Neural progenitor cell (in vitro differentiated cells): ENCODE data around the gene NCKIPSD. TPM values are rescaled to one million over a fixed set of nuclear protein-coding genes. Genes with fewer than 3 reads are reported as not detected.

ENCODE experiments used
- DNase-seq: peaks from one replicate; pipeline ENCODE4 v3.0.0-alpha.2; 2016; ENCODE audit warnings: low spot score
- H2AFZ ChIP-seq: fragments of 200-600 bp; sonication (generic); replicated peaks from 2 replicates; pipeline ENCODE4 v1.6.1; 2016; ENCODE audit warnings: antibody characterized with exemption
- H3F3A ChIP-seq: fragments of 200-600 bp; sonication (generic); 2 replicates; pipeline ENCODE4 v1.6.1; 2016; ENCODE audit warnings: antibody characterized with exemption, low read depth
- H3K27ac ChIP-seq: fragments of 200-600 bp; sonication (generic); 2 replicates; pipeline ENCODE4 v1.5.1; 2016; ENCODE audit warnings: mild to moderate bottlenecking
- H3K27me3 ChIP-seq: fragments of 200-600 bp; sonication (generic); 2 replicates; pipeline ENCODE4 v1.6.1; 2016; ENCODE audit warnings: mild to moderate bottlenecking, moderate library complexity
- H3K36me3 ChIP-seq: fragments of 200-600 bp; sonication (generic); 2 replicates; pipeline ENCODE4 v1.5.1; 2016
- H3K4me1 ChIP-seq: fragments of 200-600 bp; sonication (generic); 2 replicates; pipeline ENCODE4 v1.6.1; 2016; ENCODE audit warnings: mixed run types
- H3K4me2 ChIP-seq: fragments of 200-600 bp; sonication (generic); 2 replicates; pipeline ENCODE4 v1.6.1; 2016
- H3K4me3 ChIP-seq: fragments of 200-600 bp; sonication (generic); 2 replicates; pipeline ENCODE4 v1.5.1; 2016
- H3K79me2 ChIP-seq: fragments of 200-600 bp; sonication (generic); 2 replicates; pipeline ENCODE4 v1.6.1; 2016; ENCODE audit warnings: low read depth
- H3K9ac ChIP-seq: fragments of 200-600 bp; sonication (generic); 2 replicates; pipeline ENCODE4 v1.6.1; 2016
- H3K9me3 ChIP-seq: fragments of 200-600 bp; sonication (generic); 2 replicates; pipeline ENCODE4 v1.5.1; 2016; ENCODE audit warnings: low read depth
- H4K20me1 ChIP-seq: fragments of 200-600 bp; sonication (generic); 2 replicates; pipeline ENCODE4 v1.6.1; 2016; ENCODE audit warnings: low read depth
- H3K27ac Mint-ChIP-seq: 3 replicates; pipeline ENCODE4 v1.8.0; 2021; ENCODE audit warnings: mixed read lengths
- H3K27me3 Mint-ChIP-seq: 2 replicates; pipeline ENCODE4 v1.8.0; 2022; ENCODE audit warnings: low read depth, mild to moderate bottlenecking, inconsistent platforms, moderate library complexity, mixed read lengths; ENCODE audit not compliant: insufficient read depth
- H3K36me3 Mint-ChIP-seq: 3 replicates; pipeline ENCODE4 v1.8.0; 2021; ENCODE audit warnings: mixed read lengths
- H3K4me1 Mint-ChIP-seq: 3 replicates; pipeline ENCODE4 v1.8.0; 2021; ENCODE audit warnings: mixed read lengths
- H3K4me3 Mint-ChIP-seq: 3 replicates; pipeline ENCODE4 v1.8.0; 2021; ENCODE audit warnings: mild to moderate bottlenecking, moderate library complexity, mixed read lengths
- H3K9me3 Mint-ChIP-seq: 3 replicates; pipeline ENCODE4 v1.8.0; 2020; ENCODE audit warnings: mixed read lengths
- EZH2 ChIP-seq: fragments of 200-600 bp; sonication (generic); IDR thresholded peaks from 2 replicates; pipeline ENCODE4 v1.6.1; 2017; ENCODE audit warnings: antibody characterized with exemption, mild to moderate bottlenecking, moderate library complexity
- EZH2phosphoT487 ChIP-seq: fragments of 200-600 bp; sonication (generic); IDR thresholded peaks from 2 replicates; pipeline ENCODE4 v1.6.1; 2017; ENCODE audit warnings: antibody characterized with exemption
- total RNA-seq: library from RNA; depleted of rRNA; stranded (reverse); fragments of >200 nt; gene quantifications from 2 replicates; pipeline ENCODE4 v1.2.3, GENCODE V29; 2015; ENCODE audit warnings: low replicate concordance
- TF ChIP-seq, protein P1 (sequence below): fragments of 200-600 bp; sonication (generic); IDR thresholded peaks from 2 replicates; pipeline ENCODE4 v1.5.1; 2017; ENCODE audit warnings: antibody characterized with exemption, mild to moderate bottlenecking

Gene NCKIPSD
- total RNA-seq, 1 donor from 2014 or later, result 32.8 TPM

DNA sequence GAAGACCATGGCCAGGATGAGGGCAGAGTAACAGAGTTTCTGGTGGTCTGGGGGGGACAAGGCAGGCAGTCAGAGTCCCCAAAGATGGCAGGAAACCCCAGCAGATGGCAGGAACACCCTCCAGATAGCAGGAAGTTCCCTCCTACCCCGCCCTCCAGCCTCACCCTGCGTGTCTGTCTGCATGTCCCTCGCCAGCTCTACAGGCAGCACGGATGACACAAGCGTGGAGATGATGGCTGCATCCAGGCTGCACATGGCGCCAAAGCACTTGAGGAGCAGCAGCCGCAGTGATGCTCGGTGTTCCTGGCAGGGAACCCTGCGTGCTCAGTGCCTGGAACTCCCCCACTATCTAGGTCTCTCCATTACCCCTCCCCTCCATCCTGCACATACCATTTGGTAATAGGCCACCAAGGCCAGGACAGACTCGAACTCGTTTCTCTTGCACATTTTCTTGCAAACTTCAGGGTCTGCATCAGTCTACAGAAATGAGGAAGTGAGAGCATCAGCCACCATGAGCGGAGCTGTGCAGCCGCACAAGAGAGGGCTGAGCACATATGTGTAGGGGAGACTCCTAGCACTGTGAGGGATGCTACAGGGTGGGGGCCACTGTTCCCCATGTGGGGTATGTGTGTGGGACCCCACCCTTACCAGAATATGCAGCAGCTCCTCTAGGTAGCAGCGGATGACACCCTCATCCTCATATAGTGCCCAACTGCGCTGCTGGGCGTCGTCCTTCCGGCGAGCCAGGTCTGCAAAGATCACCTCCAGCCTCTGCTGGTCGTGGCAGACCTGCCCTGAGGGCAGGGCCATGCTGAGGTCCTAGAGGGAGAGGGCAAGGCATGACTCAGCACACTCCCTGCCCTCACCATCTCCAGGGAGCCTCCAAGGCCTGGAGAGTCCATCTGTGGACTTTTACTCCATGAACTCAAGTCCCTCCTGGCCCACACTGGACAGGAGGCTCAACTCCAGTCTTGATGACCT lies 6.0 kb downstream of the NCKIPSD start:
- Mint-ChIP-seq H3K4me1 (peaks cover 13% of the 10 kb centered on the region), H3K27ac (no peak overlapping the region), H3K36me3 (peaks cover 40% of the 10 kb centered on the region), H3K4me3 (no peak overlapping the region), H3K27me3 (peaks cover 17% of the 10 kb centered on the region), H3K9me3 (no peaks in the 10 kb centered on the region)
- H3K9ac ChIP-seq, result no peak overlapping the region
- H4K20me1 ChIP-seq, result peaks cover 22% of the 10 kb centered on the region
- TF ChIP-seq, protein P1, sequence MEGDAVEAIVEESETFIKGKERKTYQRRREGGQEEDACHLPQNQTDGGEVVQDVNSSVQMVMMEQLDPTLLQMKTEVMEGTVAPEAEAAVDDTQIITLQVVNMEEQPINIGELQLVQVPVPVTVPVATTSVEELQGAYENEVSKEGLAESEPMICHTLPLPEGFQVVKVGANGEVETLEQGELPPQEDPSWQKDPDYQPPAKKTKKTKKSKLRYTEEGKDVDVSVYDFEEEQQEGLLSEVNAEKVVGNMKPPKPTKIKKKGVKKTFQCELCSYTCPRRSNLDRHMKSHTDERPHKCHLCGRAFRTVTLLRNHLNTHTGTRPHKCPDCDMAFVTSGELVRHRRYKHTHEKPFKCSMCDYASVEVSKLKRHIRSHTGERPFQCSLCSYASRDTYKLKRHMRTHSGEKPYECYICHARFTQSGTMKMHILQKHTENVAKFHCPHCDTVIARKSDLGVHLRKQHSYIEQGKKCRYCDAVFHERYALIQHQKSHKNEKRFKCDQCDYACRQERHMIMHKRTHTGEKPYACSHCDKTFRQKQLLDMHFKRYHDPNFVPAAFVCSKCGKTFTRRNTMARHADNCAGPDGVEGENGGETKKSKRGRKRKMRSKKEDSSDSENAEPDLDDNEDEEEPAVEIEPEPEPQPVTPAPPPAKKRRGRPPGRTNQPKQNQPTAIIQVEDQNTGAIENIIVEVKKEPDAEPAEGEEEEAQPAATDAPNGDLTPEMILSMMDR, result no peak
- no peak for TF ChIP-seq EZH2
- TF ChIP-seq EZH2phosphoT487, result no peak
- no peak for DNase-seq
- H3K36me3 ChIP-seq, result no peaks in the 10 kb centered on the region
- H3K27ac ChIP-seq, result no peak overlapping the region
- H3K4me1 ChIP-seq, result peaks cover 8% of the 10 kb centered on the region
- H3K9me3 ChIP-seq, result no peaks in the 10 kb centered on the region
- no peak overlapping the region for H3K4me3 ChIP-seq
- peaks cover 20% of the 10 kb centered on the region for H3K79me2 ChIP-seq
- no peak overlapping the region for H2AFZ ChIP-seq
- H3F3A ChIP-seq, result no peaks in the 10 kb centered on the region
- no peak overlapping the region for H3K4me2 ChIP-seq
- no peaks in the 10 kb centered on the region for H3K27me3 ChIP-seq

DNA sequence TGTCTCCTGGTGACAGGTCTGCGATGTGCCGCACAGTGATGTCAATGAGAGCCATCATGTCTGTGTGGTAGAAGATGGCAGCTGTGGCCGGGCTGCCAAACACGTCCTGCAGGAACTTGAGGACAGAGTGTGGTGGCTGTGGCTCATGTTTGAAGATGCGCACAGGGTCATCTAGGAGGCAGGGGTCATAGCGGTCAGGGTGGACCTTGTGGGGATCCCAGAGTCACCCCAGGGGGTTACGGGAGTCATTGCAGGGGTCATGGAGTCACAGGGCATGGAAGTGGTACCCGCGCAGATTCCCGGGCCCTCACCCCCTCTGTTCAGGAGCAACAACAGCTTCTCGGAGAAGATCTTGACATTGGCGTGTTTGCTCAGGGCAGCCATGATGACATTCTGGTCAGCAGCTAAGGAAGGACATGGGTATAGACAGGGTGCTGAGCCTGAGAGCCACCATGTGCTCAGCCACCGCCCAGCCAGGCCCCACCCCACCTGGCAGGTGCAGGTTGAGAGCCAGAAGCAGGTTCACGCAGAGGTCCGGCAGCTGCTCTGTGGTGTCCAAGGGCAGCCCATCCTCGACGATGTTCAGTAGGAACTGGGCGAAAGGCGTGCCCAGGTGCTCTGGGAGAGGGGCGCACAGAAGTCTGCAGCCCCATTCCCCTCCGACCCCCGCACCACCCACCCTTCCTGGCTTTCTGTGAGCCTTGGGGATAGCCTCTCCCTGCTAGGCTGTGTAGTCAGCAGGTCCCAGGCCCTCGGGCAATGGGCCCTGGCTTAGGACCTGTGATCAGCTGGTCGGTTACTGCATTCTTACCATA lies 6.9 kb downstream of the NCKIPSD start:
- Histone ChIP-seq H3K4me2 (no peak overlapping the region), H3K27me3 (no peaks in the 10 kb centered on the region), H3K79me2 (peaks cover 11% of the 10 kb centered on the region), H3K9ac (no peak overlapping the region), H4K20me1 (peaks cover 13% of the 10 kb centered on the region), H3K36me3 (no peaks in the 10 kb centered on the region), H3K27ac (no peak overlapping the region), H2AFZ (no peak overlapping the region), H3K4me1 (no peaks in the 10 kb centered on the region), H3F3A (no peaks in the 10 kb centered on the region), H3K4me3 (no peak overlapping the region), H3K9me3 (no peaks in the 10 kb centered on the region)
- Mint-ChIP-seq H3K36me3 (peaks cover 40% of the 10 kb centered on the region), H3K27me3 (peaks cover 17% of the 10 kb centered on the region), H3K4me3 (no peak overlapping the region), H3K9me3 (no peaks in the 10 kb centered on the region), H3K27ac (no peak overlapping the region), H3K4me1 (peaks cover 6% of the 10 kb centered on the region)
- TF ChIP-seq, protein P1, result no peak
- no peak for TF ChIP-seq EZH2
- no peak for TF ChIP-seq EZH2phosphoT487
- DNase-seq, result no peak

DNA sequence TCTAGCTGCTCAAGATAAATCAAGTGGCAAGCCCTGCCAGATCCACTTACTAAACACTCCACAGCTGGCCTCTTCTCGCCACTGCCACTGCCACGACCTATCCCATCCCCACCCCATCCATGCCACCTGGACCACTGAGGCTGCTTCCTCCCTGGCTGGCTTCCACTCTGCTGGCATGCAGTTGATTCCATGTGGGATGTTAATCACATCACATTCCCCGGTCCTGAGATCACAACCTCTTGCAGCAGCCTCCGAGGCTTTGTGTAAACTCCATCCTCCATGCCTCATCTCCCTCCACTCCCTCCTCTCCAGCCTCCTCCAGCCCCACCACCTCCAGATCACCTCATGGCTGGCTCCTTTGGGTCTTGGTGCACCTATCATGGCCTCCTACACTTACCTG lies 7.7 kb downstream of the NCKIPSD start:
- H3K36me3 Mint-ChIP-seq, result peaks cover 40% of the 10 kb centered on the region
- H3K4me2 ChIP-seq, result no peak overlapping the region

More for the DNA sequence above, 7.7 kb downstream of the NCKIPSD start:
- no peak for DNase-seq
- Histone ChIP-seq H4K20me1 (peaks cover 6% of the 10 kb centered on the region), H3K4me3 (no peak overlapping the region), H3K36me3 (no peaks in the 10 kb centered on the region), H2AFZ (no peak overlapping the region), H3K9ac (no peak overlapping the region), H3K27ac (no peak overlapping the region), H3K79me2 (peaks cover 4% of the 10 kb centered on the region), H3F3A (no peaks in the 10 kb centered on the region), H3K27me3 (no peaks in the 10 kb centered on the region), H3K4me1 (no peaks in the 10 kb centered on the region), H3K9me3 (no peaks in the 10 kb centered on the region)
- Mint-ChIP-seq H3K27me3 (peaks cover 17% of the 10 kb centered on the region), H3K9me3 (no peaks in the 10 kb centered on the region), H3K27ac (no peak overlapping the region), H3K4me1 (no peaks in the 10 kb centered on the region), H3K4me3 (no peak overlapping the region)
- no peak for TF ChIP-seq EZH2phosphoT487
- TF ChIP-seq, protein P1, result no peak
- no peak for TF ChIP-seq EZH2
